Measurements from ENCODE around the gene SCAPER. TPM values are rescaled to one million over a fixed set of nuclear protein-coding genes. Genes with fewer than 3 reads are reported as not detected.

Gene SCAPER
- total RNA-seq, 1 donor from 2014 or later, result 78.1 TPM

GRCh38 chr15:76667943-76668715, 237.0 kb downstream of the SCAPER start:
- intact Hi-C loops (cut with DNase I), result no loop called here
- Histone ChIP-seq H3K27ac (no peak overlapping the region), H3K36me3 (peaks cover 0 to 7% of the 10 kb centered on the region in 2 donors), H3K9me3 (no peaks in the 10 kb centered on the region), H3K4me3 (no peak overlapping the region), H3K27me3 (no peaks in the 10 kb centered on the region), H3K4me1 (no peaks in the 10 kb centered on the region)
- TF ChIP-seq CTCF (IDR thresholded peaks at IDR 0.05), result no peak
- no peak for DNase-seq (ENCODE audit: low spot score in 2 of 2)

- DNase-seq (ENCODE audit: low spot score in 2 of 2), result no peak
- Histone ChIP-seq H3K9me3 (no peaks in the 10 kb centered on the region), H3K27me3 (no peaks in the 10 kb centered on the region), H3K4me1 (no peaks in the 10 kb centered on the region), H3K36me3 (peaks cover 5 to 13% of the 10 kb centered on the region in 2 donors), H3K4me3 (no peak overlapping the region), H3K27ac (no peak overlapping the region)
- intact Hi-C loops (cut with DNase I), result no loop called here
- no peak for TF ChIP-seq CTCF (IDR thresholded peaks at IDR 0.05)
Observed at GRCh38 chr15:76664895-76665294, 240.2 kb downstream of the SCAPER start.

- DNase-seq (ENCODE audit: low spot score in 2 of 2), result no peak
- no peak for TF ChIP-seq CTCF (IDR thresholded peaks at IDR 0.05)
- Histone ChIP-seq H3K4me1 (no peaks in the 10 kb centered on the region), H3K36me3 (peaks cover 5 to 15% of the 10 kb centered on the region in 2 donors), H3K9me3 (no peaks in the 10 kb centered on the region), H3K27me3 (no peaks in the 10 kb centered on the region), H3K27ac (no peak overlapping the region), H3K4me3 (no peak overlapping the region)
- intact Hi-C loops (cut with DNase I), result no loop called here
Observed at GRCh38 chr15:76664411-76664810, 240.7 kb downstream of the SCAPER start.

GRCh38 chr15:76663529-76663928, 241.6 kb downstream of the SCAPER start:
- no peaks in the 10 kb centered on the region for H3K9me3 ChIP-seq
- no peak overlapping the region for H3K27ac ChIP-seq
- H3K27me3 ChIP-seq, result no peaks in the 10 kb centered on the region
- H3K36me3 ChIP-seq, result peaks cover 5 to 15% of the 10 kb centered on the region in 2 donors
- no peak for TF ChIP-seq CTCF (IDR thresholded peaks at IDR 0.05)
- H3K4me1 ChIP-seq, result no peaks in the 10 kb centered on the region
- intact Hi-C loops (cut with DNase I), result no loop called here
- no peak for DNase-seq (ENCODE audit: low spot score in 2 of 2)
- H3K4me3 ChIP-seq, result no peak overlapping the region

GRCh38 chr15:76648732-76649444, 256.3 kb downstream of the SCAPER start:
- H3K9me3 ChIP-seq, result peaks cover 0 to 17% of the 10 kb centered on the region in 2 donors
- H3K27ac ChIP-seq, result no peak overlapping the region
- no peak for TF ChIP-seq CTCF (IDR thresholded peaks at IDR 0.05)
- H3K4me1 ChIP-seq, result no peaks in the 10 kb centered on the region
- no peaks in the 10 kb centered on the region for H3K27me3 ChIP-seq
- intact Hi-C loops (cut with DNase I), result no loop called here
- H3K4me3 ChIP-seq, result no peak overlapping the region
- H3K36me3 ChIP-seq, result peaks cover 3 to 10% of the 10 kb centered on the region in 2 donors
- DNase-seq (ENCODE audit: low spot score in 2 of 2), result no peak
